Midbrain (tissue), 1 donor: ENCODE measurements around the gene RAPGEFL1.
"Not testable (repeated sequence)": the region's sequence is repeated elsewhere in the genome, so short reads cannot be mapped to it uniquely, and the experiment has no call there.

Experiments
- DNase-seq: peaks from one replicate; lab custom pipeline; 2025; lab: John Stamatoyannopoulos, UW

The RAPGEFL1 gene

DNA sequence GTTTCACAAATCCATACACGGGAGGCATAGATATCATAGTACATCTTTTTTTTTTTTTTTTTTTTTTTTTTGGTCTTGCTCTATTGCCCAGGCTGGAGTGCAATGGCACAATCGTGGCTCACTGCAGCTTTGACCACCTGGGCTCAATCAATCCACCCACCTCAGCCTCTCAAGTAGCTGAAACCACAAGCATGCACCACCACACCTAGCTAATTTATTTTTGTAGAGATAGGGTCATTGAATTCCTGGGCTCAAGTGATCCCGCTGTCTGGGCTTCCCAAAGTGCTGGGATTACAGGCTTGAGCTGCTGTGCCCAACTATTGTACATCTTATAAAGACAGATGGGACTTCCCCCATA is 3.5 kb upstream of the RAPGEFL1 start:
- DNase-seq = no peak

DNA sequence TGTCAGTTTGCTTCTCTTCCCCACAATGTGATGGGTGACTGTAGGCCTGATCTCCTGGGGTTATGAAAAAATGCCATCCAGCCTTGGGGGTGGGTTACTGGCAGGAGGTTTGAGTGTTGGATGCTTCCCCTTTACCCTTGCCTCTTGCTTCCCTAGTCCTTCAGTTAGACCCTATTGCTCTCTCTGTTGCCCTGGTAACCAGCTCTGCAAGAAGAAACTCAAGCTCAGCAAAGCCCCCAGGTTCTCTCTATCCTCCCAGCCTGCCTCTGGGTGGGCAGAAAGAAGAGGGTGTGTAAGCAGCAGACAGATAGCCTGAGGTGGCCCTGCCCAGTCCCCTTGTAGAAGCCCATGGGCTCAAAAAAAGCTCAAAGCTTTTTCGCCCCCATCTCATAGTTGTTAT is 2.8 kb upstream of the RAPGEFL1 start:
- no peak for DNase-seq

DNA sequence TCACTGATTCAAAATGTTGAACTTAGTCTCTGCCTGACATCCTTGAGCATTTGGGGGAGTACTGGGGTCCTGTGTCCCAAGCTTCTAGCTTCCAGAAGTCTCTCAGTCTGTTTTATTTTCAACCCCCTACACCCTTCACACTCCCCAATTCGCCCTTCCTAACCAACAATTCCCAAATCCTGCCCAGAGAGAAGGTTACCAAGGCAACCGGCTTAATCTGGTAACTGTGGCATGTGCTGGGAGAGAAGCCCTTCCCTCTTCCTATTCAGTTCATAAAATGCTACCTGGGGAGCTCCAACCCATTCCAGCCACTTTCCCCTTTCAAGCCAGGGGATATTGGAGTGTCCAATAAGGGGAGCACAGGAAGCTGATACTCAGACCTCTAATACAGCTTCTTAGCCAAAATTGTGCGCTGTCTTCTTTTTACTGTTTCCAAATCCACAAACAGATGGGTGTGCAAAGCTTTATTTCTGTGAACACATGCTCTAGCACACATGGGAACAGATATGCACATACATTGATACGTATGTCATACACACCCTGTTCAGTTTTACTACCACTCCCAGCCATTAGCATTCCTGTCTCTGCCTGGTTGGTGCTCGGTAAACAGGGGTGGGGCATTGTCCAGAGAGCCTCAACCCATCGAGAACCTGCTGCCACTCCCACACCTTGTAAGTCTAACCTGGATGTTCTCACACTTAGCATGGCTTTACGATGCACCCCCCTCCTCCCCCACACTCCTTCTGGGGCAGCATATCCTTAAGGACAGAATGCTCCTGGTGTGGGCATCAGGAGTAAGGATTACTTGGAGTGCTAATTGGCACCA is 1.1 kb upstream of the RAPGEFL1 start:
- DNase-seq = no peak

DNA sequence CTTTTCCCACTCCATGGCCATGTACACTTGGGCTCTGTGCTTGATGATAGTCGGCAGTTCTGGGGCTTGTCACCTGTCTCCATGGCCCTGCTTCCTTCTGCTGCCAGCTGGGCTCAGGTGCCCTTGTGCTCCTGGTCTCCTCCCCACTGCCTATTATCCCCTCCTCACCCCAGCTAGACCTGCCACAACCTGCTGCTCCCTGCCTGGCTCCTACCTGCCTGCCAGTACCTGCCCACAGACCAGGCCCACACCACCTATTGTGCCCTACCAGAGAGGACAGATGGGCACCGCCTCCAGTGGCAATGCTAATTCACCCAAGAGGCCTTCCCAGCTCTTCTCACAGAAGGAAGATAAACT is 538 bp upstream of the RAPGEFL1 start:
- no peak for DNase-seq

DNA sequence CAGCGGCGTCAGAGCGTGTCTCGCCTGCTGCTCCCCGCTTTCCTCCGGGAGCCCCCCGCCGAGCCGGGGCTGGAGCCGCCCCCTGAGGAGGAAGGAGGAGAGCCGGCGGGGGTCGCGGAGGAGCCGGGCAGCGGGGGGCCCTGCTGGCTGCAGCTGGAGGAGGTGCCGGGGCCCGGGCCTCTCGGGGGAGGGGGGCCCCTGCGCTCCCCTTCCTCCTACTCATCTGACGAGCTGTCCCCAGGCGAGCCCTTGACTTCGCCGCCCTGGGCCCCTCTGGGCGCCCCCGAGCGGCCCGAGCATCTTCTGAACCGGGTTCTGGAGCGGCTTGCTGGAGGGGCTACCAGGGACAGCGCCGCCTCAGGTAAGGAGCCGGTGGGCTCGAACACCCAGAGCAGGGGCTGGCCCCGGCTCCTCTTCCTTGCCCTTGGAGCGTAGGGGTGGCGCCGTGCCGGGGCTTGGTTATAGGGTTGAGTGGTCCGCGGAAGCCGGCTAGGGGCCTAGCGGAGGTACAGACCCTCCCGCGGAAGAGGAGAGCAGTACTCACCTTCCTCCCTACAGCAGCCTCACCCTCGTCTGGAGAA is 841 bp downstream of the RAPGEFL1 start:
- no peak for DNase-seq

DNA sequence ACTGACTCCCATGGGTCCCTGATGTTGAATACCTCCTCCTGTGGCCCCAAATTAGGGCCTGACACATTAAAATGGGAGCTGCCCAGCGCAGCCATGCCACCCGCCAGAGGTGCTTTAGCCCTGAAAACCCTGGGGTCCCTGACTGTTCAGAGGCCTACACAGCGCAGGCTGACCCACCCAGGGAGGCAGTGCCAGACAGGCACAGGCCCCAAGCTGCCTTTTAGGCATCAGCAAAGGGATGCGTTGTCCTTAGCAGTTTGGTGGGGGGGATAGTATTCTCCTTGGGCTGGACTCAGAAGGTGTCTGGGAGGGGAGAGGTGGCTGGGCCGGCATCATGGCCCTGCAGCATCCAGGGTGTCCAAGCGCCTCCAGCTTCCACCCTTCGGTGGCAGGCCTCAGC is 1.4 kb downstream of the RAPGEFL1 start:
- no peak for DNase-seq

DNA sequence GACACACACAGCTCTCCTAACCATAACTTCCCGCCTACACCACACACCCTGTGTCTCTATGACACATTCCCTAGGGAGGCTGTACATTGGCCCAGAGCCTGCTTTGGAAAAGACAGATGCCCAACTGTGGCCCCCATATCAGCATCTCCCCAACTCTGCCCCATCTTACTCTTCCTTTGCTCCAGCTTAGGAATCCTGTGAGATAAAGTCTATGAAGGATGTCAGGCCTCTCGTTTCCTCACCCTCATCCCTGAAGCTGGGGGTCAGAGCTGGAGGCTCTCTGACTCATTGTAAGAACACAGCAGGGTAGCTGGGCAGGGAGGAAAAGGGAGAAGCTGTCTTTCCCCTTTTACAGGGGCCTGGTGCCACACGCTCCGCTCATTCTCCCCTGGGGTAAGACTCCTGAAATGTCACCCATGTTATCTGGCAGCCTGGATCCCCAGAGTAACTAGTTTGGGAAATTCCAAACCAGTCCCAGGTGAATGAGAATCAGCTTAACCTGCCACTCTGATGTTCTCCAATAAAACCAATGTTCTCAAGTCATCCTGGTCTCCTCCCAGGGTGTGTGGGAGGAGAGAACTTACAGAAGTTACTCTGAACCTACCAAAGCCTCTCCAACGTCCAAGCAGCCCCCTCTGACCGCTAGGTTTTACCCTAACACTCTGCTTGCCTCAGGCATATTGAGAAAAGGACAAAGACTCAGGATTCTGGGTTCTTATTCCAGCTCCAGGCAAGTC is 2.8 kb downstream of the RAPGEFL1 start:
- no peak for DNase-seq

DNA sequence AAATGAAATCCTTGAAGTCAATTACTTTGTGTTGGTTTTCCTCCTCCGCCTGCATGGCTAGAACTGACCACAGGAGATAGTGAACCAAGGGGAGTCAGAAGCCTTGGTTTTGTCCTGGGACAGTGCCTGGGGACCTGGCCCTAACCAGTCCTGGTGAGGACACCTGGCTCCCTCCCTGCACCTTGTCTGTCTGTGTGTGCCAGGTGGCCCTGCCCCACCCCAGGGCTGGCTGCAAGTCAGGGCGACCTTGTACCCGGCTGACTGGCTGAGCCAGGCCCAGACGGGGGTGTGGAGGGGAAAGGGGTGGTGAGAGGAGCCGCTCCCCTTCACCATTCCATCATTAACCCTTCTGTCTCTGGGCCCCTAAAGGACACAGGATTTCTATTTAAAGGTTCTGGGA is 3.4 kb downstream of the RAPGEFL1 start:
- no peak for DNase-seq

DNA sequence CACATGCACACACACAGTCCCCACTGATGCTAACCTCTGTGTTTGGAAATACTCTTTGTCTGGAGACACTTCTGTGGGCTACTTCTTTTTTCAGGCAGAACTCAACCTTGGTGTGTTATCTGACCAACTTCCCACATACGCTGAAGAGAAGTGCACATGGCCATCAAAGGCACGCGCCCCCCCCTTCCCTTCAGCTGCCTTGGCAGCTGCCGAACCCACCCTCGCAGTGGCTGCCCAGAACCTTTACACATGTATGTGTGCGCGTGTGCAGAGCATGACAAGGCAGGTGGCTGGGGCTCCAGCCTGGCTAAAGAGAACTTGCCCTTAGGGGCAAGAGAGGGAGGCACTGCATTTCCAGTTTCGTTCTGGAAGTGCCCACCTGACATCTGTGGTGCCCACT is 3.9 kb downstream of the RAPGEFL1 start:
- no peak for DNase-seq

DNA sequence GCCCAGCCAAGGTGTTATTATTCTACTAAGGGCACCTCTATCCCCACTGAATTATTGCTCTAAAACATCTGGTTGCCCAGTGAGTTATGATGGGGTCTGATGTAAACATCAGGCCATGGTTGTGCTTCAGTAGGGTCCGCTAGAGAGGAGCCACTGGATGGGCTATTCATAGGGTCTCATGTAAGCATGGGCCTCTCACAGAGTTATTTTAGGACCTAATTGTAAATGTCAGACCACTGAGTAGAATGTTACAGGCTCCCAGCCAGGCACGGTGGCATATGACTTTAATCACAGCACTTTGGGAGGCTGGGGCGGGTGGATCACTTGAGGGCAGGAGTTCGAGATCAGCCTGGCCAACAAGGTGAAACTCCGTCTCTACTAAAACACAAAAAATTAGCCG is 5.3 kb downstream of the RAPGEFL1 start:
- no peak for DNase-seq

DNA sequence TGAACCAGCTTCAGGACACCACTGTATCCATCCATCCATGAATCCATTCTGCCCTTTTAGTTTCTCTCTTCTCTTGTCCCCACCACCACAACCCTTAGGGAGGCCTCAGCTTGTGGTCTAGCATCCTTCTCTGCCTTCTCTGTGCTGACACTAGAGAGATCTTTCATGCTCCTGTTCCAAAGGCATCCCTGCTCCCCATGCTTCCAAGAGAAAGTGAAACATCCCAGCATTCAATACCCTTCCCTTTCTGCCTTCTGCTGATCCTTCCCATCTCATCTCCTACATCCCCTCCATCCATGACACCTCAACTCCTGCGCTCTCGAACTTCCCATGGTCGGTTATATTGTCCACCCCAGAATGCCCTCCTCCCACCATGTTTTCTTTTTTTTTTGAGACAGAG is 10.0 kb downstream of the RAPGEFL1 start:
- DNase-seq = no peak

DNA sequence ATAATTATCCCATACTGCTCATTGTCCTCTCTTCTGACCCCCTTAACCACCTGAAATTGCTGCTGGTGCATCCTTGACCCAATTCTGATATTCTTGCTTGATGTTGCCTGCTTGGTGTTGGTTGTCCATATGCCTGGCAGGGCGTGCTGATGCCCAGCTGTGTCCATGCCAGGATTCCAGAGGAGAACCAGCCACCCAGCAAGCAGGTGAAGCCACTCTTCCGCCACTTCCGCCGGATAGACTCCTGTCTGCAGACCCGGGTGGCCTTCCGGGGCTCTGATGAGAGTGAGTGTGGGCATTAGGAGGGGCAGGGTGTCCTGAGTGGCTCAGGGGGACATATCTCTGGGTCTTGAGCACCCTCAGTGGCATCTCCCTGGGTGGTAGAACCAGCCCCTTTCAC is 11.4 kb downstream of the RAPGEFL1 start:
- no peak for DNase-seq

DNA sequence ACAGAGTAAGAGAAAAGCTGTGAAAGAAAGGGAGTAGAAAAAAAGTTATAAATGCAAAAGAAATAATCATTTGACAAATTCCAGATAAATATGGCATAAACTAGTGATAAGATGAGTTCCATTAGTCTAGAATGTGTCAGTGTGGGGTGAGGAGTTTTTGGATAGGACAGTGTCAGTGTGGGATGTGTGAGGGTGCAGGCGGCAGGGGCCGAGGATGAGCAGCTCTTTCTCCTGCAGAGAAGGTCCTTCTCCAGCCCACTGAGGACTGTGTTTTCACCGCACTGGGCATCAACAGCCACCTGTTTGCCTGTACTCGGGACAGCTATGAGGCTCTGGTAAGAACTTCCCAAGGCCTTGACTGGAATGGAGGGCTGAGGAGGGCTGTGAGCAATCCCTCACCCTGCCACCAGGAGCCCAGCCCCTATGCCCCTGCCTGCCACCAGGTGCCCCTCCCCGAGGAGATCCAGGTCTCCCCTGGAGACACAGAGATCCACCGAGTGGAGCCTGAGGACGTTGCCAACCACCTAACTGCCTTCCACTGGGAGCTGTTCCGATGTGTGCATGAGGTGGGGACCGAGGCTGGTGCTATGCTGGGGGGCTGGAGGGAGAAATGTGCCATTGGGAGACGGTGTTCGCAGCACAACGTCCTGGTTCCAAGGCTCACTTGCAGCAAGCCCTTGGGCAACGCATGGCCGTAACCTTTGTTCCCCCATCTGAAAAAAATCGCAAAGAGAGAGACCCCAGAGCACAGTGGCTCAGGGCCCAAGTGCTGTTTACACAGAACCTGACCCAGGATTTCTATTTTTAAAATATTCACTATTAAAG is 13.1 kb downstream of the RAPGEFL1 start:
- DNase-seq = no peak

DNA sequence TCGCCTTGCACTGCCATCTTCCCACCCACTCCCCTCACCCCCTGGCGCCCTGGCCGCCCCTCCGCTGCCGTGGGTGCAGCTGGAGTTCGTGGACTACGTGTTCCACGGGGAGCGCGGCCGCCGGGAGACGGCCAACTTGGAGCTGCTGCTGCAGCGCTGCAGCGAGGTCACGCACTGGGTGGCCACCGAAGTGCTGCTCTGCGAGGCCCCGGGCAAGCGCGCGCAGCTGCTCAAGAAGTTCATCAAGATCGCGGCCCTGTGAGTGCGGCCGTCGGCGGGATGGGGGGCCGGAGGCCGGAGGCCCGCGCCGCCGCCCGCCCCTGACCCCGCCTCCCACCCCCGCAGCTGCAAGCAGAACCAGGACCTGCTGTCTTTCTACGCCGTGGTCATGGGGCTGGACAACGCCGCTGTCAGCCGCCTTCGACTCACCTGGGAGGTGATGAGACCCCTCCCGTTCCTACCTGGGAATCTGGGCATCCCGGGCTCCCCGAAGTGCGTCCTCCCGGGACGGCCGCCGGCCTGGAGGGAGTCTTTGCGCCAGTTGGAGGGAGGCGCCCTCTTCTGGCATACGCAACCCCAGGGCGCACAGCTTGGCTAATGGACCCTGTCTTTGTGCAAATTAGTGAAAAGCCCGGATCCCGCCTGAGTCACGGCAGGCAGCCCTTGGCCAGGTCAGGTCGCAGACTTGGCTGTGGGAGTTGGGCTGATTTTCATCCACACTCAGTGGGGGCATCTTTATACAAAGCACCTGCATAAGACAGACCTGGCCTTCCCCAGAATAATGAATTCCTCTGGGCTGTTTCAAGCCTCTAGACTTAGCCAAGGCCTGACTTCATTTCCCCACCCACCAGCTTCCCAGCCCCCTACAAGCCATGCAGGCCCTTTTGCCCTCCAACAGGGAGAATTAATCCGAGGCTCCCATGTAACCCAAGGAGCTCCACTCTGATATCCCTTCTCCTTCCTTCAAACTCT is 14.3 kb downstream of the RAPGEFL1 start:
- DNase-seq = peak; percentile 61

DNA sequence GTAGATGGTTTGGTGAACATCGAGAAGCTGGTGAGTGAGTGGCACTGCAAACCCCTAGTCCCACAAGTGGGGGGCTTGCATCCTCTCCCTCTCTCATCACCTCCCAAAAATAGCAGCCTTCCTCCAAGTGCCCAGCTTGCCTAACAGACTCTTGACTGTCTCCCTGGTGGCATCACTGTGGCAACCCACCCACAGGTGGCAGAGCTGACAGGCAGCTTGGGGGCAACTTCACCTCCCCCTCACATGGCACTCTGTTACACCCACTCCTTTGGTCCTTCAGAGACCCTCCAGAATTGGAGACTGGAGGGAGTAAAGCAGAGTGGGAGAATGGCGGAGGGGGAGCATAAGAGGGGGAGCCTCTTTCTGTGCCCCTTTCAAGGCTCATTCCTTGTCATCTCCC is 15.7 kb downstream of the RAPGEFL1 start:
- no peak for DNase-seq

DNA sequence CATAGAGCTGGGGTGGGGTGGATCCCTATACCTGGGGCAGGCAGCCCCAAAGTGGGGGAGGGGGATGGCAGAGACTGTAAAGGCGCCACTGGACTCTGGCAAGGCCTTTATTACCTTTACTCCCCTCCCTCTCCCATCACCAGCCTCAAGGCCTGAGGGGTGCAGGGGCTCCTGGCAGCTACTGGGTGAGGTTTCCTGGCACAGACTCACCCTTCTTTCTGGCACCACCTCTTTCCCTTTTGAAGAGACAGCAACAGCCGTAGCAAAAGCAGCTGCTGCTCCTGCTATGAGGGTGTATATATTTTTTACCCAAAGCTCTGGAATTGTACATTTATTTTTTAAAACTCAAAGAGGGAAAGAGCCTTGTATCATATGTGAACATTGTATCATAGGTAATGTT is 17.6 kb downstream of the RAPGEFL1 start:
- DNase-seq = no peak

DNA sequence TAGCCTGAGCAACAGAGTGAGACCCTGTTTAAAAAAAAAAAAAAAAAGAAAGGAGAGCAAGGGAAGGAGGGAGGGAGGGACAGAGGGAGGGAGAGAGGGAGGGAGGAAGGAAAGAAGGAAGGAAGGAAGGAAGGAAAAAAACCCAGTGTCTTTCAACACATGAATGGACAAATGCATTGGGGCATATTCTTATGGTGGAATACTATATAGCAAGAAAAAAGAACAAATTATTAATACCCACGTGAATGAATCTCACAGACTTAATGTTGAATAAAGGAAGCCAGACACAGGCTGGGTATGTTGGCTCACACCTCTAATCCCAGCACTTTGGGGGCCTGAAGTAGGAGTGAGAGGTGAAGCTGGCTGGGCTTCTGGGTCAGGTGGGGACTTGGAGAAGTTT is 20.3 kb downstream of the RAPGEFL1 start:
- no peak for DNase-seq

DNA sequence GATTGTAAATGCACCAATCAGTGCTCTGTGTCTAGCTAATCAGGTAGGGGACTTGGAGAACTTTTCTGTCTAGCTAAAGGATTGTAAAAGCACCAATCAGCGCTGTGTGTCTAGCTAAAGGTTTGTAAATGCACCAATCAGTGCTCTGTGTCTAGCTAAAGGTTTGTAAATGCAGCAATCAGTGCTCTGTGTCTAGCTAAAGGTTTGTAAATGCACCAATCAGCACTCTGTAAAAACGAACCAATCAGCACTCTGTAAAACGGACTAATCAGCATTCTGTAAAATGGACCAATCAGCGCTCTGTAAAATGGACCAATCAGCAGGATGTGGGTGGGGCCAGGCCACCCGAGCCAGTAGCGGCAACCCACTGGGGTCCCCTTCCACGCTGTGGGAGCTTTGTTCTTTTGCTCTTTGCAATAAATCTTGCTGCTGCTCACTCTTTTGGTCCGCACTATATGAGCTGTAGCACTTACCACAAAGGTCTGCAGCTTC is 20.7 kb downstream of the RAPGEFL1 start:
- DNase-seq = not testable (repeated sequence)

DNA sequence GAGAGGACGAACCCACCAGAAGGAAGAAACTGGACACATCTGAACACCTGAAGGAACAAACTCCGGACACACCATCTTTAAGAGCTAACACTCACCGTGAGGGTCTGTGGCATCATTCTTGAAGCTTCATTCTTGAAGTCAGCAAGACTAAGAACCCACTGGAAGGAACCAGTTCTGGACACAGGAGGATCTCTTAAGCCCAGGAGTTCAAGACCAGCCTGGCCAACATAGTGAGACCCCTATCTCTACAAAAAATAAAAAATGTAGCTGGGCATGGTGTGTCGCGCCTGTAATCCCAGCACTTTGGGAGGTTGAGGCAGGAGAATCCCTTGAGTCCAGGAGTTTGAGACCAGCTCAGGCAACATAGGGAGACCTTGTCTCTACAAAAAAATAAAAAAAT is 21.3 kb downstream of the RAPGEFL1 start:
- no peak for DNase-seq

DNA sequence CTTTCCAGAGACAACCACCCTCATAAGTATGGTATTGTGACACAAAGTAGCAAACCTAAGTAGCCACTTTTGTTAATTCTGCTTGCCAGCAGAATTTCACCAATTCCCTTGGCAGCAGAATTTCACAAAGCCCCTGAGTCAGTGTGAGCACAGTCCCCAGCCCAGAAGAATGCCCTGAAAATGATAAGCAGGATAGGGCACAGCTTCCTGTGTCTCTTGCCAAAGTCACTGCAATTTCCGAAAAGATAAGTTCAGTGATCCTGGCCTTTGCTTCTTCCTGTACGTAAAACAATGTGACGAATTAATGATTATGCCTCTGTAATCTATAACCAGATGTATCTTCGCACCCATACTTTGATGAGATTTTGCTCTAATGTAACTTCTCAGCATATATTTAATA is 25.9 kb downstream of the RAPGEFL1 start:
- DNase-seq = no peak

DNA sequence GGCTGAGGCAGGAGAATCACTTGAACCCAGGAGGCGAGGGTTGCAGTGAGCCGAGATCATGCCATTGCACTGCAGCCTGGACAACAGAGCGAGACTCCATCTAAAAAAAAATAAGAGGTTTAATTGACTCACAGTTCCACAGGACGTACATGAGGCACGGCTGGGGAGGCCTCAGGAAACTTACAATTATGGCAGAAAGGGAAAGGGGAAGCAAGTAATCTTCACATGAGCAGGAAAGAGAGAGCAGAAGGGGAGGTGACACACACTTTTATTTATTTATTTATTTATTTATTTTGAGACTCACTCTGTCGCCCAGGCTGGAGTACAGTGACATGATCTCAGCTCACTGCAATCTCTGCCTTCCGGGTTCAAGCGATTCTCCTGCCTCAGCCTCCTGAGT is 28.9 kb downstream of the RAPGEFL1 start:
- DNase-seq = not testable (repeated sequence)
